HG02840 (cell line): ENCODE data around the gene PARP9.
"Not testable (repeated sequence)": the region's sequence is repeated elsewhere in the genome, so short reads cannot be mapped to it uniquely, and the experiment has no call there.

ENCODE experiments used
- ATAC-seq: cut with Tn5 transposase; IDR thresholded peaks from one replicate; pipeline ENCODE4 v1.9.1; 2021; ENCODE audit warnings: mild to moderate bottlenecking, moderate library complexity, moderate number of reproducible peaks; ENCODE audit not compliant: unreplicated experiment, low FRiP score

Gene PARP9

GRCh38 chr3:122523317-122523716, 40.8 kb downstream of the PARP9 start:
- ATAC-seq: no peak

GRCh38 chr3:122520861-122521260, 43.2 kb downstream of the PARP9 start:
- ATAC-seq: no peak

- ATAC-seq: no peak
These were observed 44.4 kb downstream of the PARP9 start for GRCh38 chr3:122519693-122520092.

DNA sequence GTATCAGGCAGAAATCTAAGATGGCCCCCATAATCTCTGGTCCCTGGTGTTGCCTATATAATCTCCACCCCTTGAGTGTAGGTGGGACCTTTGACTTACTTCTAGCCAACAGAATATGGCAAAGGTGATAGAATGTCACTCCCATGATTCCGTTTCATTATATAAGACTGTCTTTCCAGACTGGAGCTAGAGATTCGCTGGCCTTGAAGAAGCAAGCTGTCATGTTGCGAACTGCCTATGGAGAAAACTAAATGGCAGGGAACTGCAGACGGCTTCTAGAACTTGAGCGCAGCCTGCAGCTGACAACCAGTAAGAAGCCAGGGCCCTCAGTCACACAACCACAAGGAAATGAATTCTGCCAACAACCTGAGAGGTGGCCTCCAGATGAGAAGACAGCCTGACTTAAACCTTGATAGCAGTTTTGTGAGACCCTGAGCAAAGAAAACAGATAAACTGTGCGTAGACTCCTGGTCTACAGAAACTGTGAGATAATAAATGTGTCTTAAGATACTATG, 47.2 kb downstream of the PARP9 start:
- no peak for ATAC-seq

- ATAC-seq: no peak
These were observed 48.2 kb downstream of the PARP9 start for GRCh38 chr3:122515870-122516269.

DNA sequence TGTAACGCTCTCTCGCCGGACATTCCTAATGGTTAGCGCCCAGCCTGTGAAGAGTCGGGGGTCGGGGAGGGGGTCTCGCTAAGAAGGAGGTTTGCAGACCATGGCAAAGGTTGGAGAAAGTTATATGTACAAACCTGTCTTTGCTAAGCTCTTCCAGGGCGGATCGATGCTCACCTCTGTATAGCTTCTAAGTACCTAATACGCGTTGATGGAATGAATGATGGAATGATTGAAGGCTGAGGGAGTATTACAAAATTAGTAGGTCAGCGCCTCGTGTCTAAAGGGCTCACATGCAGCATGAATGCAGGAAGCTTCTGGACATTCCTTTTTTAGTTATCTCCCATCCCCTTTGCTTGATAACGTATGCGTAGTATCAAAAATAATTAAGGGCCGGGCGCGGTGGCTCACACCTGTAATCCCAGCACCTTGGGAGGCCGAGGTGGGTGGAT, 49.1 kb downstream of the PARP9 start:
- ATAC-seq: no peak

DNA sequence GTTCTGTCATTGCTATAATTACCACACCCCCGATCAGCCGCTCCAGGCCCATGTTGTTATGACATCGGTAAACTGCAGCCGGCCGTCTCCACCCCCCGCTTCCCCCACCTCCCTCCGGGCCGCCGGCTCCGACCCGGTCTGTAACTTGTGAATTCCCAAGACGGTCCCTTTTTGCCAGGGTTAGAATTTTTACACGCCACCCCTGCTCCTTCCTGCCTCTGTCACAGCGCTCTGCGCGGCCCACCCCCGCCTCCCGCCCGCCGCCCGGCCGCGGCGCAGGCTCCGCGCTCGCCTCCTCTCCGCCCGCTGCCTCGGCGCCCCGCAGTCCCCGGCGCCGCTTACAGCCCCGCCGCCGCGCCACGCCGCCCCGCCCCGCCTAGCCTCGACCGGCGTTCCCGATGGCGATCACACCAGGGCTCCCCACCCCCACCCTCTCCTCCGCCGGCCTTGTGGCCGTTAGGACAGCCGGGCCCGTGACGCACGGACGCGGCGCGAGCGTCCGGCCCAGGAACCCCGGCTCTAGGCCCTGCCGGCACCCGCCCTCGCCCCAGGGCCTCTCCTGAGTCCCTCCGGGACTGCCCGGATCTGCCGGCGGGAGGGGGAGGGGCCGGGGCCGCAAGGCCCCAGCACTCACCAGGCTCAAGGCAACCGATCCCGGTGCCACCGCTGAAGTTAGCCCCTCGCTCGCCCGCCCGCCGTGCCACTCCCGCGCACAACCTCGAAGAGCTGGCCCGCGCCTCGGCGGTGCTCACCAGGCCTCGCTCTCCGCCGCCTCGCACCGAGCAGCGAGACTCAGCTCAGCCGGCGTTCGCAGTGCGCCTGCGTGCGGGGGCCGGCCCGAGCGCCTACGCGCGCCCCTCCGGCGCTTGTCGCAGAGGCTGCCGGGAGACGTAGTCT, 49.7 kb downstream of the PARP9 start, which contains the start of gene KPNA1:
KPNA1 (minus strand) TSS at position 817 of the 897 bp plus-strand sequence. CDS start 18,374 bp downstream, outside the sequence.
- ATAC-seq: peak; percentile 84

DNA sequence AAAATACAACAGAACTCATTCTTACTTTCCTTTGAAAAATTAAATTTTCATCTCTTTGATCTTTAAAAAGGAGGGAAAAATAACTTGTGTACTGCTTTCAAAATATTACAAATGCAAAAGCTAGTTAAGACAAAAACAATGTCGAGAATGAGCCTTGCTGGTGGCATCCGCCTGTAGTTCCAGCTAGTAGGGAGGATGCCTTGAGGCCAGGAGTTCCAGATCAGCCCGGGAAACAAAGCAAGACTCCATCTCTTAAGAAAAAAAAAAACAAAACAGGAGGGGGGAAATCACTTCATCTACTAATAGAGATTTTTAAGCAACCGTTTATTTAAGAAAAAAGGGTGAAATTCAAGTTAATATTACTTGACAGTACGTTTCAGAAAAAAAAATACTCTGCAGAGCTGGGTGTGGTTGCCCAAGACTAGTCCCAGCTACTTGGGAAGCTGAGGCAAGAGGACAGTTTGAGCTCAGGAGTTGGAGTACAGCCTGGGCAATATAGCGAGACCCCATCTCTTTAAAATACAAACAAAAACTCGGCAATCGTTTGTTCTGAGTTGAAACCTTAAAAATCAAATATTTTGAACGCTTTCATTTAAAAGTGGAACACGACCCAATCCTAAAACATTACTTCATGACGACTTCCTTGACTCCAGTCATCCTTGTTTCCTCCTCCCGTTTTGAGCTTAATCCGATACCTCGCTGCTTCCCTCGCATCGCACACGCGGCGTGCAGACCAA, 50.5 kb downstream of the PARP9 start:
- no peak for ATAC-seq

- no peak for ATAC-seq
These were observed 51.8 kb downstream of the PARP9 start for GRCh38 chr3:122512284-122512683.

GRCh38 chr3:122510878-122511535, 53.1 kb downstream of the PARP9 start:
- no peak for ATAC-seq

DNA sequence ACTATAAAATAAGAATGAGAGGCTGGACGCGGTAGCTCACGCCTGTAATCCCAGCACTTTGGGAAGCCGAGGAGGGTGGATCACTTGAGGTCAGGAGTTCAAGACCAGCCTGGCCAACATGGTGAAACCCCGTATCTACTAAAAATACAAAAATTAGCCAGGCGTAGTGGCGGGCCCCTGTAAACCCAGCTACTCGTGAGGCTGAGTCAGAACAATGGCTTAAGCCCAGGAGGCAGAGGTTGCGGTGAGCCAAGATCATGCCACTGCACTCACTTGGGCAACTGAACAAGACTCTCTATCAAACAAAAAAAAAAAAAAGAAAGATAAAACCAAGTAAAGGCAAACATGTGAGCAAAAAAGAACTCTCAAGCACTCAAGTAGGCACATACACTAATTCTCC, 55.2 kb downstream of the PARP9 start:
- ATAC-seq: not testable (repeated sequence)

GRCh38 chr3:122508135-122508914, 55.8 kb downstream of the PARP9 start:
- no peak for ATAC-seq

DNA sequence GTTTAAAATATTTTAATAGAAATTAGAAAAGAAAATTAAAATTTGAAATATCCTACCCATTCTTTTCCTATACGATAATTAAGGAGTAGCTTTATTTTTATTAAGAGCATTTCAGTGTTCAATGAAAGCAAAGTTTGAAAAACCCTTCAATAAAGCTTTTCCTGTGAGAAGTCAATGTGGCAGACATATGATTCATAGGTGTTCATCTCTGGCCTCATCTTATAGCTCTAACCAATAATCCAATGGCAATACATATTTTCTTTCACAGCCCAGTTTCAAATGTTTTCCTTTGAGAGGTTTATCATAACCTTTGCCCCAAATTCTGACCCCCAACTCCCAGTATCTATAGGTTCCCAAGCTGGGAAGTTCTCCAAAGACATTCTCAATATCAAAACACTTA, 57.6 kb downstream of the PARP9 start:
- ATAC-seq: no peak

GRCh38 chr3:122505676-122506075, 58.4 kb downstream of the PARP9 start:
- no peak for ATAC-seq

GRCh38 chr3:122502941-122503340, 61.2 kb downstream of the PARP9 start:
- no peak for ATAC-seq

DNA sequence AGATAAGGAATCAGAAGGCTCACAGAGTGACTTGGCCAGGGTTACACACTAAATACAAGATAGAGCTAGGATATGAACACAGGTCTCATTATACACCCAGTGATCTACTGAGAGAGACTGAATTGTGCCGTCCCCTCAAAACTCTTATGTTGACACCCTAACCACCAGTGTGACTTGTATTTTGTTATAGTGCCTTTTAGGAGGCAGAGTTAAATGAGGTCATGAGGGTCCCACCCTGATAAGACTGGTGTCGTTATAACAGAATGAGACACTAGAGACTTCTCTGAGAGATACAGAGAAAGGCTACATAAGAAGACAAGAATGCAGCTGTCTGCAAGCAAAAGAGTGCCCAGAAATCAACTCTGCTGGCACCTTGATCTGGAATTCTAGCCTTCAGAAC, 62.0 kb downstream of the PARP9 start:
- ATAC-seq: no peak

GRCh38 chr3:122500964-122501363, 63.1 kb downstream of the PARP9 start:
- not testable (repeated sequence) for ATAC-seq

DNA sequence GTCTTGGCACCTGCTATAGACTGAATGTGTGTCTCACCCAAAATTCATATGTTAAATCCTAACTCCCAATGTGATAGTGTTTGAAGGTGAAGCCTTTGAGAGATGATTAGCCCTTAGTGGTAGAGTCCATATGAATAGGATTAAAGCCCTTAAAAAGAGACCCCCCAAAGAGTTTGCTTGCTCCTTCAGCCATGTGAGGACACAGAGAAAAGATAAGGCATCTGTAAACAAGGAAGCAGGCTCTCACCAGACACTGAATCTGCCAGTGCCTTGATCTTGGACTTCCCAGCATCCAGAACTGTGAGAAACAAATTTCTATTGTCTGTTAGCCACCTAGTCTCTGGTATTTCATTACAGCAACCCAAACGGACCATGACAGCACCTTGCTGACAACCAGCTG, 65.9 kb downstream of the PARP9 start:
- ATAC-seq: no peak

GRCh38 chr3:122497425-122497824, 66.7 kb downstream of the PARP9 start:
- no peak for ATAC-seq

GRCh38 chr3:122496508-122496907, 67.6 kb downstream of the PARP9 start:
- no peak for ATAC-seq
